Psoas muscle (tissue), 8 donors: ENCODE results near the gene PRR5L. TPM values are rescaled to one million over a fixed set of nuclear protein-coding genes. Genes with fewer than 3 reads are reported as not detected.
"Not testable (repeated sequence)": the region's sequence is repeated elsewhere in the genome, so short reads cannot be mapped to it uniquely, and the experiment has no call there.

Source experiments
- ATAC-seq, 4 donors: fragments of 200-7000 bp; cut with Tn5 transposase; one replicate each; pipeline ENCODE4 v1.9.1; 2020; ENCODE audit warnings: moderate library complexity in 3 of 4, mild to moderate bottlenecking in 2 of 4
- DNase-seq, 2 donors: peaks; one replicate each; pipeline ENCODE4 v3.0.0-alpha.2; 2020
- H3K27ac ChIP-seq: fragments of 200-600 bp; one replicate; pipeline ENCODE4 v1.8.0; 2022
- H3K27me3 ChIP-seq, 3 donors: fragments of 200-600 bp in 1 of 3; one replicate each; pipeline versions ENCODE4 v1.6.1 to v1.8.0; 2013 to 2022; ENCODE audit warnings: low read length in 2 of 3, mild to moderate bottlenecking in 2 of 3, moderate library complexity in 1 of 3; ENCODE audit not compliant: insufficient read depth in 3 of 3
- H3K36me3 ChIP-seq, 2 donors: fragments of 200-600 bp in 1 of 2; one replicate each; pipeline versions ENCODE4 v1.6.1 to v1.8.0; 2013 to 2022; ENCODE audit warnings: low read depth in 1 of 2, mild to moderate bottlenecking in 1 of 2, moderate library complexity in 1 of 2; ENCODE audit not compliant: insufficient read depth in 1 of 2
- H3K4me1 ChIP-seq: fragments of 200-600 bp; one replicate; pipeline ENCODE4 v1.8.0; 2022
- H3K4me3 ChIP-seq: fragments of 200-600 bp; one replicate; pipeline ENCODE4 v1.8.0; 2022; ENCODE audit warnings: mild to moderate bottlenecking
- H3K9me3 ChIP-seq: fragments of 200-600 bp; one replicate; pipeline ENCODE4 v1.8.0; 2022
- WGBS, 3 donors: extraction: QIAGEN DNeasy Blood & Tissue Kit; methylation state at CpG; one replicate each; pipeline versions ENCODE4 v1.1.6 to v1.1.7; 2013; 5-methylcytosine and 5-hydroxymethylcytosine counted together
- intact Hi-C, 2 donors: fragments of 100-400 bp; cut with DNase I; formaldehyde crosslinking; loops; one replicate each; pipeline versions ENCODE4 v1.11.0 to v1.14.2; 2022
- polyA plus RNA-seq, 3 donors: library from polyadenylated mRNA; stranded (reverse); fragments of 200-250 nt; gene quantifications; one replicate each; pipeline ENCODE4 v1.2.3, GENCODE V29; 2013
- total RNA-seq, 4 donors: library from RNA; stranded (reverse); fragmentation: NEBNext Ultra II Directional in 2 of 4; extraction: Animal tissue kit (Norgen Biotek cat#: 25700) in 2 of 4; gene quantifications; one replicate each; pipeline versions ENCODE4 v1.2.1 to v1.2.4, GENCODE V29; 2021 to 2023
- TF ChIP-seq, protein P1 (sequence below): fragments of 200-600 bp; IDR thresholded peaks from one replicate; pipeline ENCODE4 v1.8.0; 2022; ENCODE audit warnings: antibody characterized with exemption
- donor health status: healthy with polysubstance abuse.
- donor health status: DM: no; HTN: no; CAD: no; lungs with moderate emphysema.
- donor health status: Bipolar disorder and iron deficiency.
- donor health status: healthy.
- donor health status: DM: yes; HTN: yes; CAD: no.
- donor health status: DM: no; HTN: no; CAD: no.
- donor health status: DM: no; HTN: no; CAD: no.
- donor health status: DM: yes; HTN: yes; CAD: no.

Gene PRR5L
- total and polyA plus RNA-seq, 7 donors = 0.39 to 2.5 (median 0.86) TPM

DNA sequence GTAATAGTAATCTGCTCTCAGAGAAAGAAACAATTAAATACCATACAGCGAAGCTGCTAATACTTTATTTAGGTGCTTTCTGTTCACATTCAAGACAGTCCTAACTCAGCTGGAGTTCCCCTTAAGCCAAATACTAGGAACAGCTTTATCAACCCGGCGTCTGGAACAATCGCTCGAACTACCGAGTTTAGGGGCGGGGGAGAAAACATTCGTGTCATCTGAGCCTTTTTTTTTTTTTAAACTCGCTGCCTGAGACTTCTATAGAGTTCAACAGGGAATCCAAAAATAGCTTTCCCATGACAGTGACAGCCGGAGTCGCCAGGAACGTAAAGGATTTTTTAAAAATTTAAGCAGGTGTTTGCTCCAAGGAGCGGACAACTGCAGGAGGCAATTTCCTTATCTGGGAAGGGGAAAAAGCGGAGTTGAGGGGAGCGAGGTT, 213.1 kb downstream of the PRR5L start:
- ATAC-seq (peak in 3 of 4 donors; percentile 43 to 54 (median 54)), DNase-seq (no peak)
- H3K27ac ChIP-seq = peak overlapping the region; percentile 98
- TF ChIP-seq, protein P1, sequence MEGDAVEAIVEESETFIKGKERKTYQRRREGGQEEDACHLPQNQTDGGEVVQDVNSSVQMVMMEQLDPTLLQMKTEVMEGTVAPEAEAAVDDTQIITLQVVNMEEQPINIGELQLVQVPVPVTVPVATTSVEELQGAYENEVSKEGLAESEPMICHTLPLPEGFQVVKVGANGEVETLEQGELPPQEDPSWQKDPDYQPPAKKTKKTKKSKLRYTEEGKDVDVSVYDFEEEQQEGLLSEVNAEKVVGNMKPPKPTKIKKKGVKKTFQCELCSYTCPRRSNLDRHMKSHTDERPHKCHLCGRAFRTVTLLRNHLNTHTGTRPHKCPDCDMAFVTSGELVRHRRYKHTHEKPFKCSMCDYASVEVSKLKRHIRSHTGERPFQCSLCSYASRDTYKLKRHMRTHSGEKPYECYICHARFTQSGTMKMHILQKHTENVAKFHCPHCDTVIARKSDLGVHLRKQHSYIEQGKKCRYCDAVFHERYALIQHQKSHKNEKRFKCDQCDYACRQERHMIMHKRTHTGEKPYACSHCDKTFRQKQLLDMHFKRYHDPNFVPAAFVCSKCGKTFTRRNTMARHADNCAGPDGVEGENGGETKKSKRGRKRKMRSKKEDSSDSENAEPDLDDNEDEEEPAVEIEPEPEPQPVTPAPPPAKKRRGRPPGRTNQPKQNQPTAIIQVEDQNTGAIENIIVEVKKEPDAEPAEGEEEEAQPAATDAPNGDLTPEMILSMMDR = no peak
- no peaks in the 10 kb centered on the region for H3K36me3 ChIP-seq
- peaks cover 6% of the 10 kb centered on the region for H3K4me1 ChIP-seq
- peak overlapping the region; percentile 96 for H3K4me3 ChIP-seq
- no peaks in the 10 kb centered on the region for H3K27me3 ChIP-seq
- WGBS, 3 donors = 0% methylated on average over 15 of the region's 15 CpGs
- intact Hi-C loops = no loop called here
- H3K9me3 ChIP-seq = no peaks in the 10 kb centered on the region

DNA sequence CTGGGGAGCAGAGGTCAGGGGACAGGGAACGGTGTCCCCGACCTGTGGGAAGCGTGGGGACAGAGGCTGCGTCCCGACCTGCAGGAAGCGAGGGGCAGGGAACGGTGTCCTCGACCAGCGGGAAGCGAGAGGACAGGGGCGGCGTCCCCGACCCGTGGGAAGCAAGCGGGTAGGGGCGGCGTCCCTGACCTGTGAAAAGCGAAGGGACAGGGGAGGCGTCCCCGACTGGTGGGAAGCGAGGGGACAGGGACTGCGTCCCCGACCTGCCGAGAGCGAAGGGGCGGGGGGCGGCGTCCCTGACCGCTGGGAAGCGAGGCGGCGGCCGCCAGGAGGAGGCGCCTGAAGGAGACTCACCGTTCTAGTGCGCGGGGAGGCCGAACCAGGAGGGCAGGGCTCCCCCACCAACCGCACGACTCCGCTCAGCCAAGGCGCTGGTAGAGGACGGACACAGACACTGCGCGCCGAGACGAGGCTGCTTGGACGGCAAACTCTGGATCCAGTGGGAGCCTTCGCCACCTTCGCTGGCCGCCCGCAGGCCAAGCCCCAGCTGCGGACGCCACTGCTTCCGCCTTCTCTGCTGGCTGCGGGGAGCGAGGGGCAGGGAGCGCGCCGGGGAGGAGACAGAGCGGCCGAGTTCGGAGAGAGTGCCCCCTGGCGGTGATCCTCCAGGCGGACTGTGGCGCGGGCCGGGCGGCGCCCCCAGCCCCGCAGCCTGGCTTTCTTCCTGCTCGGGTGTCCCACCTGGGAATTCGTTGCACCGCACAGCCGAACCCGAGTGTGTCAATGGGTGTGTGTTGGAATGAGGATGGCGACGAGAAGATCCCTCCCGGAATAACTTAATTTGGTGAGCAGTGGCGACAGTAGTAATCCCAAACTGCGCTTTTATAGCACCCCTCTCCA, 213.9 kb downstream of the PRR5L start, which contains the start of gene TRAF6:
Gene TRAF6 (minus strand): TSS at position 579 of the 900 bp plus-strand sequence. CDS start 8,757 bp downstream, outside the sequence.
- ATAC-seq = peak; percentile 93 to 97 (median 96)
- peak within 1 kb of the TSS; percentile 96 for H3K4me3 ChIP-seq
- TF ChIP-seq, protein P1 = peak; percentile 90
- WGBS, 3 donors = 0 to 1% (median 1%) methylated on average over 66 to 81 of the region's 81 CpGs
- peaks cover 6% of the 10 kb centered on the region for H3K4me1 ChIP-seq
- DNase-seq = peak; percentile 91 to 95
- no peaks in the 10 kb centered on the region for H3K27me3 ChIP-seq
- intact Hi-C loops = no loop called here
- peak within 1 kb of the TSS; percentile 98 for H3K27ac ChIP-seq
- H3K36me3 ChIP-seq = no peaks in the 10 kb centered on the region
- no peaks in the 10 kb centered on the region for H3K9me3 ChIP-seq

DNA sequence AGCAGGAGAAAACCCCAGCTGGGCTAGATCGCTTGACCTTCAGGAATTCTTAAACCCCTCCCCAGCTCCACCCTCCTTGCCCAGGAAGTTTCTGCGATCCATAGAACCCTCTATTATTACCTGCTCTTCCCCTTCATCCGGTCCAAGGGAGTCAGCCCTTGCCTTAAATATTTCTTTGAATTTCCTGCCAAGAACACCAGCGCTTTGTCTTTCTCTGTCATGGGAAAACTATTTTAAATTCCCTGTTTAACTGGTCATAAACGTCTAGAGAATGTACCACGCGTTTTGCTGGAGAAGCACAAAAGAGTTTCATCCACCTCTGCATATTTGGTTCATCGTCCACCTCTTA, 214.5 kb downstream of the PRR5L start:
- no peaks in the 10 kb centered on the region for H3K9me3 ChIP-seq
- H3K4me1 ChIP-seq = peaks cover 6% of the 10 kb centered on the region
- H3K36me3 ChIP-seq = no peaks in the 10 kb centered on the region
- peak overlapping the region; percentile 96 for H3K4me3 ChIP-seq
- peak overlapping the region; percentile 98 for H3K27ac ChIP-seq
- ATAC-seq (no peak), DNase-seq (no peak)
- intact Hi-C loops = no loop called here
- no peaks in the 10 kb centered on the region for H3K27me3 ChIP-seq
- 17 to 21% (median 20%) methylated on average over 8 of the region's 8 CpGs for WGBS, 3 donors
- TF ChIP-seq, protein P1 = no peak

DNA sequence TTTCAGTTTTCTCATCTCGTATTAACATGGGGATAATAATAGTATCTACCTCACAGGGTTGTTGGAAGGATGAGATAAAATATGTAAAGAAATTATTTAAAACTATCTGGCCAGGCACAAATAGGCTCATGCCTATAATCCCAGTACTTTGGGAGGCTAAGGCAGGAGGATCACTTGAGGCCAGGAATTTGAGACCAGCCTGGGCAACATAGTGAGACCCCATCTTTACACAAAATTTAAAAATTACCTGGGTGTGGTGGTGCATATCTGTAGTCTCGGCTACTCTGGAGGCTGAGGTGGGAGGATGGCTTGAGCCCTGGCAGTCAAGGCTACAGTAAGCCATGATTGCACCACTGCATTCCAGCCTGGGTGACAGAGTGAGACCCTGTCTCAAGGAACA, 215.0 kb downstream of the PRR5L start:
- H3K4me1 ChIP-seq, H3K27me3 ChIP-seq, H3K9me3 ChIP-seq, intact Hi-C loops, ATAC-seq, DNase-seq, H3K27ac ChIP-seq, H3K36me3 ChIP-seq: not testable (repeated sequence)
- WGBS, 3 donors = 86 to 91% (median 89%) methylated on average over 2 of the region's 2 CpGs
- H3K4me3 ChIP-seq = peak overlapping the region; percentile 96

DNA sequence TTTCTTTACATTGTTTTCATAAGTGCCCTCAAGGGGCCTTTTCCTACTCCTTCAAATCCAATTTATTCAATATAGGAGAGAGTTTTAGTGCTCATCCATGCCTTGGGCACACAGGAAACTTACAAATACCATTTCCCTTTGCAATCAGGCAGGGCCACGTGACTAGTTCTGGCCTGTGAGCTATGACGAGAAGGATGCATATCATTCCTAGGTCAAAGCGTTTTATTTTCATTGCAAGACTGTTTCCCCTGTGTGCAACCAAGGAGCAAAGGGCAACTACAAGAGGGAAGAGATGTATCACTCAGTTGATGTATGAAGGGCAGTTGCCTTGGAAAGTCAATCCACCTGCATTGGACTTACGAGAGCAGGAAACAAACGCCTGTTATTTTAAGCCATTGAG, 215.9 kb downstream of the PRR5L start:
- ATAC-seq (no peak), DNase-seq (no peak)
- H3K4me1 ChIP-seq = no peaks in the 10 kb centered on the region
- no peaks in the 10 kb centered on the region for H3K27me3 ChIP-seq
- H3K27ac ChIP-seq = no peak overlapping the region
- WGBS, 3 donors = 64 to 71% (median 67%) methylated on average over 5 of the region's 5 CpGs
- TF ChIP-seq, protein P1 = no peak
- intact Hi-C loops = no loop called here
- H3K9me3 ChIP-seq = no peaks in the 10 kb centered on the region
- H3K4me3 ChIP-seq = no peak overlapping the region
- H3K36me3 ChIP-seq = no peaks in the 10 kb centered on the region
